ENCODE measurements around the gene SYN1. TPM values are rescaled to one million over a fixed set of nuclear protein-coding genes. Genes with fewer than 3 reads are reported as not detected.

Gene SYN1
- total RNA-seq, 1 donor from 2014 or later: 2.9 TPM

GRCh38 chrX:47659421-47659726, 39.7 kb upstream of the SYN1 start:
- Mint-ChIP-seq H3K27me3 (ENCODE audit: unreplicated experiment) (no peaks in the 10 kb centered on the region), H3K27ac (ENCODE audit: unreplicated experiment) (no peak overlapping the region), H3K4me3 (ENCODE audit: unreplicated experiment) (peak overlapping the region; percentile 90), H3K9me3 (ENCODE audit: unreplicated experiment) (no peaks in the 10 kb centered on the region), H3K4me1 (ENCODE audit: unreplicated experiment) (no peaks in the 10 kb centered on the region), H3K36me3 (ENCODE audit: low read depth, unreplicated experiment) (peaks cover 6% of the 10 kb centered on the region)
- no peak for TF ChIP-seq CTCF (IDR thresholded peaks at IDR 0.05; ENCODE audit: unreplicated experiment)
- no peak for DNase-seq (ENCODE audit: low spot score)

GRCh38 chrX:47658684-47659420, 39.2 kb upstream of the SYN1 start, which contains the start of gene UXT:
Gene UXT (minus strand): TSS chrX:47659180. CDS start chrX:47658927, 253 bp downstream.
- no peak for TF ChIP-seq CTCF (IDR thresholded peaks at IDR 0.05; ENCODE audit: unreplicated experiment)
- Mint-ChIP-seq H3K9me3 (ENCODE audit: unreplicated experiment) (no peaks in the 10 kb centered on the region), H3K36me3 (ENCODE audit: low read depth, unreplicated experiment) (peaks cover 6% of the 10 kb centered on the region), H3K4me3 (ENCODE audit: unreplicated experiment) (peak within 1 kb of the TSS; percentile 90), H3K4me1 (ENCODE audit: unreplicated experiment) (no peaks in the 10 kb centered on the region), H3K27ac (ENCODE audit: unreplicated experiment) (peak within 1 kb of the TSS; percentile 93), H3K27me3 (ENCODE audit: unreplicated experiment) (no peaks in the 10 kb centered on the region)
- DNase-seq (ENCODE audit: low spot score): peak; percentile 80

GRCh38 chrX:47658301-47658683, 38.6 kb upstream of the SYN1 start:
- Mint-ChIP-seq H3K9me3 (ENCODE audit: unreplicated experiment) (no peaks in the 10 kb centered on the region), H3K4me1 (ENCODE audit: unreplicated experiment) (no peaks in the 10 kb centered on the region), H3K27ac (ENCODE audit: unreplicated experiment) (peak overlapping the region; percentile 93), H3K4me3 (ENCODE audit: unreplicated experiment) (peak overlapping the region; percentile 90), H3K36me3 (ENCODE audit: low read depth, unreplicated experiment) (peaks cover 6% of the 10 kb centered on the region), H3K27me3 (ENCODE audit: unreplicated experiment) (no peaks in the 10 kb centered on the region)
- DNase-seq (ENCODE audit: low spot score): no peak
- no peak for TF ChIP-seq CTCF (IDR thresholded peaks at IDR 0.05; ENCODE audit: unreplicated experiment)

- no peak for TF ChIP-seq CTCF (IDR thresholded peaks at IDR 0.05; ENCODE audit: unreplicated experiment)
- Mint-ChIP-seq H3K36me3 (ENCODE audit: low read depth, unreplicated experiment) (peaks cover 13% of the 10 kb centered on the region), H3K4me3 (ENCODE audit: unreplicated experiment) (peak overlapping the region; percentile 89), H3K4me1 (ENCODE audit: unreplicated experiment) (peaks cover 19% of the 10 kb centered on the region), H3K9me3 (ENCODE audit: unreplicated experiment) (no peaks in the 10 kb centered on the region), H3K27ac (ENCODE audit: unreplicated experiment) (peak overlapping the region; percentile 84), H3K27me3 (ENCODE audit: unreplicated experiment) (peaks cover 1% of the 10 kb centered on the region)
- DNase-seq (ENCODE audit: low spot score): no peak
Measured at GRCh38 chrX:47651043-47651905, 31.6 kb upstream of the SYN1 start.
